Mononuclear cell (primary cell): ENCODE results near the gene APCDD1. TPM values are rescaled to one million over a fixed set of nuclear protein-coding genes. Genes with fewer than 3 reads are reported as not detected.
A peak's percentile ranks its signal among the peaks of the same experiment; 100 is the strongest.

Experiments used
- H3K27me3 ChIP-seq: 2 replicates; pipeline ENCODE4 v1.6.0; 2011; ENCODE audit warnings: low read length, control low read depth; ENCODE audit not compliant: insufficient read depth
- H3K4me1 ChIP-seq: 2 replicates; pipeline ENCODE4 v1.5.1; 2011; ENCODE audit warnings: mild to moderate bottlenecking, low read length, control low read depth; ENCODE audit not compliant: insufficient read depth
- H3K4me3 ChIP-seq: 2 replicates; pipeline ENCODE4 v1.5.1; 2011; ENCODE audit warnings: mild to moderate bottlenecking, low read length, moderate library complexity
- H3K9me3 ChIP-seq: 2 replicates; pipeline ENCODE4 v1.5.1; 2011; ENCODE audit warnings: low read depth, mild to moderate bottlenecking, control low read depth, low read length
- total RNA-seq: library from RNA; depleted of rRNA; stranded (reverse); fragments of >200 nt; gene quantifications from one replicate; pipeline ENCODE4 v1.2.3, GENCODE V29; 2012

The APCDD1 gene
- total RNA-seq, 1 donor = under 0.01 TPM

DNA sequence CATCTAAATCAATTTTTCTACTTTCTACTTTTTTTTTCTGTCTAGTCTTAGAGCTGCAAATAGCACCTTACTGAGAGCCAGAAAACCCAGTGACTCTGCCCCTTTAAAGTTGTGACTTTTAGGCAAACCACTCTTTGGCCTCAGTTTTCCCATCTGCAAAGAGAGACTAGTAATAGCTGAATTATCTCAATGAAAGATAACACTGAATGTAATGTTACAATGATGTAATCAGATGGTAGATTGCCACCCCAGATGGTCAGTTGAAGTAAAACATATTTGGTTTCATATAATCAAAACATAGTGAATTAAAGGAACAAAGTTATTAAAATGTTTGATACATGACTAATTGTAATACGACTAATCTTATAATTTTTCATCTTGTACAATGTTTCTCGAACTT lies 5.0 kb upstream of the APCDD1 start:
- Histone ChIP-seq H3K9me3 (no peaks in the 10 kb centered on the region), H3K4me1 (no peaks in the 10 kb centered on the region), H3K27me3 (peaks cover 17% of the 10 kb centered on the region), H3K4me3 (no peak overlapping the region)

DNA sequence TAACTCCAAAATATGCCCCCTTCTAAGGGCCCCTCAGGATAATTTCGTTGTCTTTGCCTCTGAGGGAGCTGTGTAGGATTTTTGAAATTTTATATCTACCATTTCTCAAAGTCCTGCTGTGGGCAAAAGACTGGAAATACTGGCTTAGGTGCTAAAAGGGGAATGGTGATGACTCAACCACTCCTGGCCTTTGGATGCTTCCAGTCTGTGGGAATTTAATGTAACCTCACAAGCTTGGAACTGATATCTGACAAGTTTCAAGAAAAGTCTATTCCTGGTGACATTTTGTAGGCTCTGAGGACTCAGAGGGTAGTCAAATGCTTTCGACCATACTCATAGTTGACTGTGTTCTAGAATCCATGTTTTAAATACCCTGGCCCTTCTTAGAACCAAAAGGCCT lies 3.4 kb upstream of the APCDD1 start:
- H3K4me3 ChIP-seq = no peak overlapping the region
- peaks cover 12% of the 10 kb centered on the region for H3K4me1 ChIP-seq
- peaks cover 28% of the 10 kb centered on the region for H3K27me3 ChIP-seq
- no peaks in the 10 kb centered on the region for H3K9me3 ChIP-seq

- Histone ChIP-seq H3K27me3 (peaks cover 51% of the 10 kb centered on the region), H3K4me1 (peaks cover 14% of the 10 kb centered on the region), H3K4me3 (no peak overlapping the region), H3K9me3 (no peaks in the 10 kb centered on the region)
These were observed 1.1 kb upstream of the APCDD1 start for GRCh38 chr18:10453261-10453805.

DNA sequence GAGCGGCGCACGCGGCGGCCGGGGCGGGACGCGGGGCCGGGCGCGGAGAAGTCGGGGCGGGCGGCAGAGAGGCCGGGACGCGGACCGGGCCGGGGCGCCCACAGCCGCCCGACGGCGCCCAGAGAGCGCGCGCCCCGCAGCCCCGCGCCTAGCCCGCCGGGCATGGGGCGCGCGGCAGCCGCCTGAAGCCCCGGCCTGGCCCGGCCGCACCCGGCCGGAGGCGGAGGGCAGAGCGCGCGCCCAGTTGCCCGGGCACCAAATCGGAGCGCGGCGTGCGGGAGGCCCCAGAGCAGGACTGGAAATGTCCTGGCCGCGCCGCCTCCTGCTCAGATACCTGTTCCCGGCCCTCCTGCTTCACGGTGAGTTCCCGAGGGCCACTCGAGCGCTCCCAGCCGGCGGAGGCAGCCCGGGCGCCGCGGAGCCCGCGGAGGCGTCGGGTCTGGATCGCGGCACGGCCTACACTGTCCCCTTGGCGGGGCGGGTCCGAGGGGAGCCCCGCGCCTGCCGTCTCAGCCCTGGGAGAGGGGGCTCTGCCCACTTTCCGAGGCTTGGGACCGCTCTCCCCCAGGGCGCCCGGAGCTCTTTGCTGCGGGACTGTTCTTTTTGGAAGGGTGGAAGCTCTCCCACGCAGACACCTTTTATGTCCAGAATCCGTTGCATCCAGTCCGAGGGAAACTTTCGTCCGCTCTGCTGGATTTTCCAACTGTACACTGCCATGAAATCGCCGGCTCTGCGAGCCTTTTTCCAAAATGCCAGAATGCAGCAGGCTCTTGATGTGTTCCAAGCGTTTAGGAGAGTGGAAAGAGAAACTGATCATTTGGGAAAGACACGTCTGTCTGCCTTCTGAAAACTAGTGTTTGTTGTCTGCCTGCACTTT lies 484 bp downstream of the APCDD1 start:
- Histone ChIP-seq H3K4me1 (peaks cover 14% of the 10 kb centered on the region), H3K9me3 (no peaks in the 10 kb centered on the region), H3K27me3 (peaks cover 58% of the 10 kb centered on the region), H3K4me3 (peak overlapping the region; percentile 34)

DNA sequence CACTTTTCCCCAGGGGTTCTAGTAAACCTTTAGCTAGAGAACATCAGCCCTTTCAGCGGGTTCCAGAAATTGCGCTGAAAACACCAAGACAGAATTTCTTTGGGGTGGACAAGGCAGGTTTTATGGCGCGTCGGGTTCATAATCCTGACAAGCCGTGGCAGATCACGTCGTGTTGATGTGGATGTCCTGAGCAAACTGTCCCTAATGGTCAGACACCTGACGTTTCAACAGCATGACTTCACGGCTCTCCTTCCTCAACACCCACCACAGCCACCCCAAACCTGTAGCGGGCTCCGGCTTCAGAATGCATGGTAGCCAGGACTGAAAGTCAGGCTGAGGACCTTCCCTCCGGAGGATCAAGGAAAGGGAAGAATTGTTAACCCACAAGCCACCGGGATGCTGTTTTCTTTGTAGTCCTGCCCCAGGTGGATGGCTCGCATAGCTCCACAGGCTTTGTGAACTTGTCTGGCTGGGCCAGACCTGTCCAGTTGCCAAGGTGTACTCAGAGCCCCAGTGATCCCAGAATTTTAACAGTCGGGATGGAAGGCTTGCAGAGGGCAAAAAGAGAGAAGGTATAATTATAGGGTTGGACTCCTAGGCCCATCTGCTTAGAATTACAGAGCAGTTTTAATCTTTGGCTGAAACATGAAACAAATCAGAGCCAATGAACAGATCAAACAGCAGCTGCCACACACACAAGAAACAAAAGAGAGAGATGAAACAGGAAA lies 1.5 kb downstream of the APCDD1 start:
- H3K4me3 ChIP-seq = no peak overlapping the region
- peaks cover 58% of the 10 kb centered on the region for H3K27me3 ChIP-seq
- no peaks in the 10 kb centered on the region for H3K9me3 ChIP-seq
- H3K4me1 ChIP-seq = peaks cover 14% of the 10 kb centered on the region

- Histone ChIP-seq H3K4me1 (peaks cover 14% of the 10 kb centered on the region), H3K4me3 (no peak overlapping the region), H3K27me3 (peaks cover 58% of the 10 kb centered on the region), H3K9me3 (no peaks in the 10 kb centered on the region)
These were observed 2.3 kb downstream of the APCDD1 start for GRCh38 chr18:10456718-10457117.

- H3K4me1 ChIP-seq = peaks cover 14% of the 10 kb centered on the region
These were observed 2.7 kb downstream of the APCDD1 start for GRCh38 chr18:10457128-10457527.

GRCh38 chr18:10457767-10458166 lies 3.3 kb downstream of the APCDD1 start:
- Histone ChIP-seq H3K27me3 (peaks cover 50% of the 10 kb centered on the region), H3K4me1 (peaks cover 14% of the 10 kb centered on the region), H3K4me3 (no peak overlapping the region), H3K9me3 (no peaks in the 10 kb centered on the region)

More at GRCh38 chr18:10457128-10457527, 2.7 kb downstream of the APCDD1 start:
- H3K9me3 ChIP-seq = no peaks in the 10 kb centered on the region
- no peak overlapping the region for H3K4me3 ChIP-seq
- peaks cover 57% of the 10 kb centered on the region for H3K27me3 ChIP-seq

- H3K4me3 ChIP-seq = no peak overlapping the region
- no peaks in the 10 kb centered on the region for H3K9me3 ChIP-seq
- peaks cover 14% of the 10 kb centered on the region for H3K4me1 ChIP-seq
- peaks cover 42% of the 10 kb centered on the region for H3K27me3 ChIP-seq
These were observed 4.3 kb downstream of the APCDD1 start for GRCh38 chr18:10458691-10459090.

- peaks cover 14% of the 10 kb centered on the region for H3K4me1 ChIP-seq
- no peak overlapping the region for H3K4me3 ChIP-seq
- peaks cover 41% of the 10 kb centered on the region for H3K27me3 ChIP-seq
- no peaks in the 10 kb centered on the region for H3K9me3 ChIP-seq
These were observed 5.2 kb downstream of the APCDD1 start for GRCh38 chr18:10459587-10459986.

DNA sequence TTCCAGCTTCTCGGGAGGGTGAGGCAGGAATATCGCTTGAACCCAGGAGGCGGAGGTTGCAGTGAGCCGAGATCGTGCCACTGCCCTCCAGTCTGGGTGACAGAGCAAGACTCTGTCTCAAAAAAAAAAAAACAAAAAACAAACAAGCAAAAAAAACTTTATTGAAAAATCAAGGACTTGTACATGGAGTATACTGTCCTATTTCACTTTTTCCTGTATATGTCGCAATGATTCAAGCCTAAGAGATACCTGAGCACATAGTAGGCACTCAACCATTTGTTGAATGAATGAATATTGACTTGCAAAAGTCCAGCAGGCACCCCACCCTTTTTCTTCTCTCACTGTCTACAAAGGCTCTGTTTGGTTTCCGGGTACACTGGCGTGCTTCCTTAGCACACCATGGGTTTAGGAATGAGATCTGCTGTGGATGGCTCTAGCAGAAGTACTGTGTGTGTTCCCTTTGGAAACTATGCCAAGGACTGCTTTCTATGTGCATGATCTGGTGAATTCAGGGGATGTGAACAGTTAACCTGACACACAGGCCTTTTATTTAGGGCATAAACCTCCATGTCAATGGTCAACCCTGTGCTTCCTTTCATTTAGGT lies 6.1 kb downstream of the APCDD1 start:
- no peak overlapping the region for H3K4me3 ChIP-seq
- peaks cover 35% of the 10 kb centered on the region for H3K27me3 ChIP-seq
- H3K9me3 ChIP-seq = no peaks in the 10 kb centered on the region
- peaks cover 7% of the 10 kb centered on the region for H3K4me1 ChIP-seq

DNA sequence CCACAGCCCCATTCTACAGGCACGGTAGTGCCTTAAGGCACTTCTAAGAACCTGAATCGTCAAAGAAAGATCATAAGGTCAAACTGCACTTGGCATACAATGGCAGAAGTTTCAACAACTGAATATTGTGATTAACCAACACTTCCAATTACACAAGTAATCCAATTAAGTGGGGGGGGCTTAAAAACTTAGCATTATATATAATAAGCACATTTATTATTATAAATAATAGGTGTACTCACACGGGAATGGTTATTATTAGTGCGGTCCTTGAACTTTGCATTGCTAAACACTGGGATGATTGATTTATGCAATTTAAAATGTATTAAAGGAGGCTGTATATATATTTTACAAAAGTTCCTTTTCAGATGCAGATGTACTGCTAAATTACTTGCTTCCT lies 7.6 kb downstream of the APCDD1 start:
- H3K9me3 ChIP-seq = no peaks in the 10 kb centered on the region

DNA sequence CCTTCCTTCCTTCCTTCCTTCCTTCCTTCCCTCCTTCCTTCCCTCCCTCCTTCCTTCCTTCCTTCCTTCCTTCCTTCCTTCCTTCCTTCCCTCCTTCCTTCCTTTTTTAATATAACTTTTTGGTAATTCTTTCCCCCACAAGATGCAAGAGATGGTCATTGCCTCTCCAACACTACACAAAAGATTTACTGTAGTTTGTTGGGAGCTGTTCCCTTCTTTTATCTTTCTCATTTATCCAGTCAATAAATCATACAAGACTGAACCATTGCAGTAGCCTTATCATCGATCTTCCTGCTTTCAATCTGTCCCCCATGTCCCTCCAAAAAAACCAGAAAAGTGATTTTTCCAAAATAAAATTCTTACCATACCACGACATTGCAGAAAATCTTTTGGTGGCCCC lies 8.2 kb downstream of the APCDD1 start:
- Histone ChIP-seq H3K9me3 (no peaks in the 10 kb centered on the region), H3K4me3 (no peak overlapping the region), H3K4me1 (no peaks in the 10 kb centered on the region), H3K27me3 (peaks cover 15% of the 10 kb centered on the region)

More for the DNA sequence above, 7.6 kb downstream of the APCDD1 start:
- Histone ChIP-seq H3K4me3 (no peak overlapping the region), H3K4me1 (no peaks in the 10 kb centered on the region), H3K27me3 (peaks cover 20% of the 10 kb centered on the region)

DNA sequence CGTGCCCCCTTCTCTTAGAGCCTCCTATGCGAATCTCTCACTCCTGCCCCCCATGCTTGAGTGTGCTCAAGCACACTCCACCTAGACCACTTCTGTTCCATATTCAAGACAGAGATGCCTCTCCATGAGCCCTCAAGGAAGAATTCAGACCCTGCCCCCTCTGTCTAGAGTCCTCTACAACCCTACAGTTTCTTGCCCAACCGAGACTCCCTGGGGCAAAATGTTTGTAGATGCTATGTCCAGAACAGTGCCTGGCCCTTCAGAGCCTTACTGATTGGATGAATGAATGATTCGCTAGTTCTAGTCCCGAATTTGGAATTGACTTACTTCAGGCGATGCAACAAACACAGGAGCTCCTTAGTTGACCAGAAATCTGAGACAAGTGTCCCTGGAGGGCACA lies 8.7 kb downstream of the APCDD1 start:
- Histone ChIP-seq H3K9me3 (no peaks in the 10 kb centered on the region), H3K27me3 (peaks cover 10% of the 10 kb centered on the region), H3K4me3 (no peak overlapping the region), H3K4me1 (no peaks in the 10 kb centered on the region)

GRCh38 chr18:10463741-10464140 lies 9.3 kb downstream of the APCDD1 start:
- no peaks in the 10 kb centered on the region for H3K9me3 ChIP-seq
- H3K27me3 ChIP-seq = peaks cover 3% of the 10 kb centered on the region
- H3K4me3 ChIP-seq = no peak overlapping the region
- H3K4me1 ChIP-seq = no peaks in the 10 kb centered on the region
